ENCODE data around the gene IRAG1.

DNA sequence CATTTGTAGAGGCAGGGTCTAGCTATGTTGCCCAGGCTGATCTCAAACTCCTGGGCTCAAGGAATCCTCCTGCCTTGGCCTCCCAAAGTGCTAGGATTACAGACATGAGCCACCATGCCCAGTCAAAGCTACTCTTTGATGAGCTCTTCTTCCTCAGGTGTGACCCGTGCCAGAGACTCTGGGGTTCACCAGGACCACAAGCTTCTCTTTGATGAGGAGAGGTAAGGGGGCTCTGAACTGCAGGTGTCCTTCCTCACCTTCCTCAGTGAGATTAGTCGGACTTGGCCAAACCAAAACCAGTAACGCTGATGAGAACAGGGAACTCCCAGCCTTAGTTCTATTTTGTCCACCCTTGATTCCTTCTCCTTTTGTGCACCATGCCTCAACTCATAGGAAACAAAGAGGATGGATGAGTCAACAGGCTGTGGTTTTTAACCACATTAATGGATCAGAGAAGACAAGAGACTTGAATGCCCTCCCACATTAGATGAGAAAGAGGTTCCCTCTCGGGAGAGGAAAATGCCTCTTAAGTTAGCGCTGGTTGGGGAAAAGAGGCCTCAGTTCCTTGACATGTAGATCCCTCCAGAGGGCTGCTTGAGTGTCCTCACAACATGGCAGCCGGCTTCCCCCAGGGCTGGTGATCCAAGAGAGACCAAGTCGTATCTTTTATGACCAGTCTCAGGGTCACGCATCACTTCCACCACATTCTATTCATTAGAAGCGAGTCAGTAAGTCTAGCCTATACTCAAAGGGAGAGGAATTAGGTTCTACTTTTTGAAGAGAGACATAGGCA is 31.8 kb upstream of the IRAG1 start:
- TF ChIP-seq, protein P1, sequence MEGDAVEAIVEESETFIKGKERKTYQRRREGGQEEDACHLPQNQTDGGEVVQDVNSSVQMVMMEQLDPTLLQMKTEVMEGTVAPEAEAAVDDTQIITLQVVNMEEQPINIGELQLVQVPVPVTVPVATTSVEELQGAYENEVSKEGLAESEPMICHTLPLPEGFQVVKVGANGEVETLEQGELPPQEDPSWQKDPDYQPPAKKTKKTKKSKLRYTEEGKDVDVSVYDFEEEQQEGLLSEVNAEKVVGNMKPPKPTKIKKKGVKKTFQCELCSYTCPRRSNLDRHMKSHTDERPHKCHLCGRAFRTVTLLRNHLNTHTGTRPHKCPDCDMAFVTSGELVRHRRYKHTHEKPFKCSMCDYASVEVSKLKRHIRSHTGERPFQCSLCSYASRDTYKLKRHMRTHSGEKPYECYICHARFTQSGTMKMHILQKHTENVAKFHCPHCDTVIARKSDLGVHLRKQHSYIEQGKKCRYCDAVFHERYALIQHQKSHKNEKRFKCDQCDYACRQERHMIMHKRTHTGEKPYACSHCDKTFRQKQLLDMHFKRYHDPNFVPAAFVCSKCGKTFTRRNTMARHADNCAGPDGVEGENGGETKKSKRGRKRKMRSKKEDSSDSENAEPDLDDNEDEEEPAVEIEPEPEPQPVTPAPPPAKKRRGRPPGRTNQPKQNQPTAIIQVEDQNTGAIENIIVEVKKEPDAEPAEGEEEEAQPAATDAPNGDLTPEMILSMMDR (IDR thresholded peaks at IDR 0.05) = no peak
- TF ChIP-seq EP300 (IDR thresholded peaks at IDR 0.05) (no peak), POLR2A (IDR thresholded peaks at IDR 0.05) (no peak)

All from ovary (tissue), 3 donors.